Keratinocyte (primary cell): ENCODE results near the gene BBLN.

Source experiments
- EZH2 ChIP-seq: IDR thresholded peaks from one replicate; pipeline ENCODE4 v1.6.1; 2012; ENCODE audit warnings: inconsistent platforms, mild to moderate bottlenecking, low read length, moderate library complexity
- TF ChIP-seq, protein P1 (sequence below), 3 experiments: IDR thresholded peaks in 1 of 3; conservative IDR thresholded peaks in 1 of 3; optimal IDR thresholded peaks in 1 of 3; 2 replicates in 2 of 3; 3 replicates in 1 of 3; pipeline versions ENCODE3 to v1.5.1; 2011; ENCODE audit warnings: low read length in 3 of 3, mild to moderate bottlenecking in 3 of 3, moderate library complexity in 2 of 3, control low read depth in 1 of 3, inconsistent platforms in 1 of 3; ENCODE audit not compliant: insufficient read depth in 2 of 3; ENCODE audit errors: extremely low read depth in 1 of 3

- TF ChIP-seq, protein P1, sequence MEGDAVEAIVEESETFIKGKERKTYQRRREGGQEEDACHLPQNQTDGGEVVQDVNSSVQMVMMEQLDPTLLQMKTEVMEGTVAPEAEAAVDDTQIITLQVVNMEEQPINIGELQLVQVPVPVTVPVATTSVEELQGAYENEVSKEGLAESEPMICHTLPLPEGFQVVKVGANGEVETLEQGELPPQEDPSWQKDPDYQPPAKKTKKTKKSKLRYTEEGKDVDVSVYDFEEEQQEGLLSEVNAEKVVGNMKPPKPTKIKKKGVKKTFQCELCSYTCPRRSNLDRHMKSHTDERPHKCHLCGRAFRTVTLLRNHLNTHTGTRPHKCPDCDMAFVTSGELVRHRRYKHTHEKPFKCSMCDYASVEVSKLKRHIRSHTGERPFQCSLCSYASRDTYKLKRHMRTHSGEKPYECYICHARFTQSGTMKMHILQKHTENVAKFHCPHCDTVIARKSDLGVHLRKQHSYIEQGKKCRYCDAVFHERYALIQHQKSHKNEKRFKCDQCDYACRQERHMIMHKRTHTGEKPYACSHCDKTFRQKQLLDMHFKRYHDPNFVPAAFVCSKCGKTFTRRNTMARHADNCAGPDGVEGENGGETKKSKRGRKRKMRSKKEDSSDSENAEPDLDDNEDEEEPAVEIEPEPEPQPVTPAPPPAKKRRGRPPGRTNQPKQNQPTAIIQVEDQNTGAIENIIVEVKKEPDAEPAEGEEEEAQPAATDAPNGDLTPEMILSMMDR (optimal IDR thresholded peaks at IDR 0.05 in 1 of 3, IDR thresholded peaks at IDR 0.05 in 1 of 3, conservative IDR thresholded peaks at IDR 0.05 in 1 of 3; ENCODE audit: extremely low read depth in 1 of 3, insufficient read depth in 2 of 3, low read length in 3 of 3), result no peak
- no peak for TF ChIP-seq EZH2
Observed at GRCh38 chr9:128205296-128205944, 45.4 kb downstream of the BBLN start.
